HuH-7 (cell line): ENCODE data around the gene PXDN.
"Not testable (repeated sequence)": the region's sequence is repeated elsewhere in the genome, so short reads cannot be mapped to it uniquely, and the experiment has no call there.

Experiments
- DNase-seq: peaks from one replicate; pipeline ENCODE4 v3.0.0; 2011; ENCODE audit warnings: low spot score

Gene PXDN

DNA sequence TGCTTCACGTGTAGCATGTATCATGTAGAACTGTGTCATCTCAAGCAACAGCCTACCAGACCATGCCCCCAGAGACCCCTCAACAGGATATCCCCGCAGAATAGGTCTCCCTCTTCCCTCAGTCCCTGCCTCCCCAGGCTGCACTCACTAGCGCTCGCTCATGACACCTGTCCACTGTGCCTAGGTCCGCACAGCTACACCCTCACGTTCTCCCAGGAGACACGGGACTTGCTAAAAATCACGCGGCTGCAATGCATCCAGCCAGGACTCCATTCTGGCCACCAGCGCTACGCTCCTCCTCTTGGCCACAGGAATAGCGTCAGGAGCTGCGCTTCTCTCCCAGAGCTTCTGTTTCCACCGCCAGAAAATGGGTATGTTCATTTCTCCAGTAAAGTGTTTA, 2.5 kb downstream of the PXDN start:
- DNase-seq = no peak

DNA sequence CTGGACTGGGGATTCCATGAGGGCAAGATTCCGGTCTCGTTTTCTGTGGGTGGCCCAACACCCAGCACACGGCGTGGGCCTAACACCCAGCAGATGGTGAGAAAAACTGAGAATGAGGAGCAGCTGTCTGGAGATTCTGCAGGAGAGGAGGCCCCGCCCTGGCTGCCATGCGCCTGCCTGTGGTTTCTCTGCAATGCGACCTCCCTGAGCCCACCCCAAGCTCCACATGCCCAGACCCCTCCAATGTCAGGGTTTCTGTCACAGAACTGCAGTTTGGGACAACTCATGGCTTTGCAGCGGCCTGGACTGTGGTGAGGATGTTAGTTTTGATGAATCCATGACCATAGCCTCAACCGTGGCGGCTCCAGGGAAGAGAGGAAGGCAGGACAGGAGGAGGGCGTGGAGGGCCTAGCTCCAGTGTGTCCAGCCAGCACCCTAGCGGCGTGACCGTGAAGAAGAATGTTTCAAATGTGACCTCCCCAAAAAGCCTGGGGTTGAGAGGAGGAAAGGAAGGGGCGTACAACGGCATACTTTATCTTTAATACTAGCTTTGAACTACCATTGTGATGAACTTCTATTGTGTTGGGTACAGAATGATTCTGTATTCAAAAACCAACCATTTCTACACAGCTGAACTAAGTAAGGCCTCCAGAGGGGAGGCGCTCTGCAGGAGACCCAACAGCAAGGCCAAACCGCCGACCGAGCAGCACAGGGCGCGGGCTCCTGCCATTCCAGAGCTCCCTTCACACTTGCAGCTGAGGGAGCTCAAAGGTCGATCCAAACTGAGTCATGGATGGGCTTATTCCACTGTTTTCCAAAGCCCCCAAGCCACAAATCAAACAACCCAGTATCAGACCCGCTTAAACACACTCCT, 3.4 kb downstream of the PXDN start:
- DNase-seq = no peak

DNA sequence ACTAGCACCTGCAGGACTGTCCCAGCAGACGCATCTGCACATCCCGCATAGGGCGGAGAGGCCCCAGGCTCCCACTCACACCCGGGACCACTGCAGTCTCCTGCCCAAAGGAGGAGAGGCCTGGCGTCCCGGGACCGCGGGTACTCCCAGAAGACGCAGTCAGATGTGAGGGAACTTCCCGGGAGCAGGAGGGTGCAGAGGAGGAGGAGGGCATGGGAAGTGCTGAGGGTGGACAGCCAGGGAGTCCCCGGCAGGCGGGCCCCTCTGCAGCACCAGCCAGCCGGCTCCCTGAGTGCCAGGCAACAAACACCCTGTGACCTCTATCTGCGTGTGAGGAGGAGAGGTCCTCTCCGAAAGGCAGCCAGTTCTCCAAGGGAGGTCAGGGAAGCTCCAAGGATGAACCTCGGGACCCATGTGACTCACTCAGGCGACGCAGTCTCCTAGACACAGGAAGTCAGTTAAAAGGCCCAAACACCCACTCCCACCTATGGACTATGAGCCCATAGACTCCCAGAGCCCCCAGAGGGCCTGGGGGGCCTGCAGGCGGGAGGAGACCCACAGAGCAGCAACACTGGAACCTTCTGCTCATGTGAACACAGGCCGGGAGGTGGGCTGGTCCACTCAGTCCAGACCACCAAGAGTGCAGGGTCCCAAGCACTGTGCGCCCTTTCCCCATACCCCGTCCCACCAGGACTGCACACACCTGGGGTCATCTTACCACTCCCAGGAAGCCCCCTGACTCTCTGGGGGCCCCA, 4.2 kb downstream of the PXDN start:
- no peak for DNase-seq

DNA sequence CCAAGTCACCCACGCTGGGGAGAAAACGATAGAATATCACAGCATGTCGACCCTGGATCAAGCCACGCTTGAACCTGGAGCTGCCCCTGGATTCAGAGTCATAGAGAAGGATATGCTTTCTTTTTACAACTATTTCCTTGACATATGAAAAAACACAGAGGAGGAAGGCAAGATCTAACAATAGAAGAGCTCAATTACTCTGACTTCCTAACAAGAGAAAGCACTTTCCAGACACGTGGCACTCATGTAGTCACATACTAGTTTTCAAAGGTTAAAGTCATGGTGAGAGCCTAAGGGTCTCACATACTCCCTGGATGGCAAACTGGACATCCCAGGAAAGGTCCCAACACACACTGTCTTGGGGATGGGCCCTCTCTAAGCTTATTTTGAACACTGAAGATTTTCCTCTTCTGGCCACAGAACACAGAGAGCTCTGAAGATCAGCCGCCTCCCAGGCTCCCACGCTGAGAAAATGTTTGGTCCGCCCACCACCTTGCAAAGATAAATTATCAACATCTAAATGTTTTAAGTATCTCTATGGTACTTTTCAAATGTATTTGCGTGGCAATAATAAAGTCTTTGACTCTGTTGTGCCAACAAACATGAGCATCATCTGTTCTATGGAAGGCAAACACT, 4.9 kb downstream of the PXDN start:
- no peak for DNase-seq

DNA sequence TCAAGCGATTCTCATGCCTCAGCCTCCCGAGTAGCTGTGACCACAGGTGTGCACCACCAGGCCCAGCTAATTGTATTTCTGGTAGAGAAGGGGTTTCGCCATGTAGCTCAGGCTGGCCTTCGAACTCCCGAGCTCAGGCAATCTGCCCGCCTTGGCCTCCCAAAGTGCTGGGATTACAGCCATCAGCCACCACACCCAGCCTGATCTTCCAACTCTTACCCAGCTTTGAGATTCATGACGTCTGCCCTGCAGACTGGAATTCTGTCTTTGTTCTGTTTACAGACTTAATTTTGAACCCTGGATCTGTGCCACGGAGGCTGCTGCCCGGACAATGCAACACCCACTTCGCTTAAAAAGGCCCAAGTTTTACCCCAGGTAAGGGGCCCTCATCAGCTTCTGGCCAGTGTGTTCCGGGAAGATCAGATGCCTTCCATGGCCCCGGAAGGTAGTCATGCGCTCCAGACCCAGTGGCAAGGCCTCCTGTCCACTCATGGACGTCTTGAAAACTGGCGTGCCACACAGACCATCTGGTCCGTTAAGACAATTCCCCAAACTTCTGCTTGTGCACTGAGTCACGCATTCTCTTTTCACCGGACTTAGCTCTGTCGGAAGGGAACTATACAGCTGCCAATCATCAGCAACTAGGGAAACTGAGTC, 5.5 kb downstream of the PXDN start:
- DNase-seq = no peak

DNA sequence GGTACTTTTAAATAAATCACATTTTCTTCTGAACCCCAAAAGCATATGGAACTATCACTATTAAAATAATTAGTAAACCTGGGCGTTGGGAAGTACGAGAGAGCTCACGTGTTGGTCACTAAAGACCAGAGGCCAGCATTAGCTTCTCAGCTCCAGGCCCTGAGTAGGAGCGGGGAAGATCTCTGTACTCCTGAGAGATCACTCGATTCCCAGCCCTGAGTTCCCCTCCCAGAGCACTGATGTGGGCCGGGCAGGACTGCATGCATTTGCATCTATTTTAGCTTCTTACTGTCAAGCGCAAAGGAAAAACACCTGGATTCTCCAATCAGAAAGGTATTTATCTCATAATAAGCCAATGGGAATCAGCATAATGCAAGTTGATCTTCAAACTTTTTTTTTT, 6.2 kb downstream of the PXDN start:
- no peak for DNase-seq

DNA sequence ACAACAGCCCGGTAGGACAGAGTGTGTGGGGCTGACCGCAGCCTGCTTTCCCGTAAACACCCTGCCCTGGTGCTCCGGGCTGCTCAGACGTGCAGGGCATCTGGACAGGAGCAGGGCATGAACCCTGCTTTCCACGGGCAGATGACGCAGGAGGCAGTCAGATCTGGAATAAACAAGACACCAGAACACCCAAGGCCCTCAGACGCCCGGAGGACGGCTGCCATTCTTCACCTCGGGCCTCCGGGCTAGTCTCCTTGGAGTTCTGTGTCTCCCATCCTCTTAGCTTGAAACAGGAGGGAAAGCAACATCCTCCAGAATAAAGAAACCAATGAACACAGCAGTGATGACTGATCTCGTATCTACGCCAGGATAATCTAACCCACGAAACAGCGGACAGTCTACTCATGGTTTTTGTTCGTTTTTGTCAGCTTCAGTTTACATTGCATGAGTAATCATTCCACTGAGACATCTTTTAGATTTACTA, 7.3 kb downstream of the PXDN start:
- DNase-seq = no peak

DNA sequence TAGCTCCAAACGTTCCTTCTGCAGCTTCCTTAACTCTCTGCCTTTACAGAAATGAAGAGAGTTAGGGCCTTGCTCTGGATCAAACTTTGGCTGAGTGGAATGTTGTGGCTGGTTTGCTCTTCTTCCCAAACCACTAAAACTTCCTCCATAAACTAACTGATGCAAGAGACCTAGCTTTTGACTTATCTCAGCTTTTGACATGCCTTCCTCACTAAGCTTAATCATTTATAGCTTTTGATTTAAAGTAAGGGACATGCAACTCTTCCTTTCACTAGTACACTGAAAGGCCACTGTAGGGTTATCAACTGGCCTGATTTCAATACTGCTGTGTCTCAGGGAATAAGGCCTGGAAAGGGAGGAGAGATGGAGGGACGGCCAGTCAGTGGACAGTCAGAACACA, 8.3 kb downstream of the PXDN start:
- no peak for DNase-seq

DNA sequence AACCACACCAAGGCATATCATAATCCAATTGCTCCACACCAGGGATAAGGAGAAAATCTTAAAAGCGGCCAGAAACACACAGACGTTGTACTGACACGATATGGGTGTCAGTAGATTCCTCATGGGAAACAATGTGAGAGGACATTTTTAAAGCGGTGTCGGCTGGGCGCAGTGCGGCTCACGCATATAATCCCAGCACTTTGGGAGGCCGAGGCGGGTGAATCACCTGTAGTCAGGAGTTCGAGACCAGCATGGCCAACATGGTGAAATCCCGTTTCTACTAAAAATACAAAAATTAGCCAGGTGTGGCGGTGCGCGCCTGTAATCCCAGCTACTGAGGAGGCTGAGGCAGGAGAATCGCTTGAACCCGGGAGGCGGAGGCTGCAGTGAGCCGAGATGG, 11.0 kb downstream of the PXDN start:
- DNase-seq = not testable (repeated sequence)

DNA sequence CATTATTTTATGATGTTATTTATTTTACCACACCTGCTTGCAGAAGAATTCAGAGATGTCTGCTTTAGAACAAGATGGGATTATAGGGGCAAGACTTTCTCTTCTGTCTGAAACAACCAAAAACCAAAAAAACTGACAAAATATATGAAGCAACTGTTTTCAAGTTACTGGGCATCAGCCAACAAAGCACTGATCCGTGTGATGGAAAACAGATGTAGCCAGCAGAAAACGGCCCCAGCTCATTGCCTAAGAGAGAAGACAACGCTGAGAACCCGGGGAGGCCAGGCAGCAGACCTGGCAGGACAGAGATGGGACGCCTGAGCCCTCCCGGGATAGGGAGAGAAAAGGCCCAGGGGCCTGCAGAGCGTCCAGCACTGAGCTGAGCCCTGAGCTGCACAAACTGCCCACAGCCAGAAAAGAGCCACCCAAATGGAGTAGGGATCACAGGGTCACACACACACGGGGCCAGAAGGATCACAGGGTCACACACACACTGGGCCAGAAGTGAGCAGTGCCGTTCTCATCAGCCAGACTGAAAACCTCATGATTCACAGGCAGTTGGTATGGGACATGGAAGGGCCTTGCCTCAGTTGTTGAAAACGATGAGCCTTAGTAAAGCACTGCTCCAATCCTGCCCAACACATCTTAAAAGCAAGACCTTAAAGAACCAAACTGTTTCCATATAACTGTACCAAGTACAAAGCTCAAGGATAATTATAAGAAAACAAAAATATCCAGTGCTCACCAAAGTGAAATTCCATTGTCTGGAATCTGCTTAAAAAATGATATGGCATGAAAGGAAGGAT, 12.1 kb downstream of the PXDN start:
- DNase-seq = no peak

DNA sequence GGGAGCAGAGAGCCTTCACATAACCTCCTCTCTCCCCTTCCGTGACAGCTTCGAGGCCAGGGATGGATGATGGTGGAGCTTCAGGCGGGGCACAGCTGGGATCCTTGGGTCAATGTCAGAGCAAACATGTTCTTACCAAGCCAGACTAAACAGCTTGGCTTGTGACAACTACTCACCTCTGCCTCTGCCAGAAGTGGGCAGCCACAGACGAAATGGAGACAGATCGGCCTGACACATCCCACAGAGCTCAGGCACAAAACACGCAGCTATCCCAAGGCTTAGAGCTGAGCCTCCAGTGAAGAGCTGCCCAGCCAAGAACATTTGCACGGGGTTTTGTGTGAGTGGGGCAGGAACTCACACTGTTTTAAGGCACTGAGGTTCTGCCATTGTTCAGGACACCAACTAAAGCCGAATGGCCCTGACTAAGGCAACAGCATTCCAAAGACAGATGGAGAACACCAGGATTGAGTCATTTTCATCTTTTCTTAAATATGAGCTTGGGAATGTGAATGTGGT, 12.8 kb downstream of the PXDN start:
- no peak for DNase-seq

DNA sequence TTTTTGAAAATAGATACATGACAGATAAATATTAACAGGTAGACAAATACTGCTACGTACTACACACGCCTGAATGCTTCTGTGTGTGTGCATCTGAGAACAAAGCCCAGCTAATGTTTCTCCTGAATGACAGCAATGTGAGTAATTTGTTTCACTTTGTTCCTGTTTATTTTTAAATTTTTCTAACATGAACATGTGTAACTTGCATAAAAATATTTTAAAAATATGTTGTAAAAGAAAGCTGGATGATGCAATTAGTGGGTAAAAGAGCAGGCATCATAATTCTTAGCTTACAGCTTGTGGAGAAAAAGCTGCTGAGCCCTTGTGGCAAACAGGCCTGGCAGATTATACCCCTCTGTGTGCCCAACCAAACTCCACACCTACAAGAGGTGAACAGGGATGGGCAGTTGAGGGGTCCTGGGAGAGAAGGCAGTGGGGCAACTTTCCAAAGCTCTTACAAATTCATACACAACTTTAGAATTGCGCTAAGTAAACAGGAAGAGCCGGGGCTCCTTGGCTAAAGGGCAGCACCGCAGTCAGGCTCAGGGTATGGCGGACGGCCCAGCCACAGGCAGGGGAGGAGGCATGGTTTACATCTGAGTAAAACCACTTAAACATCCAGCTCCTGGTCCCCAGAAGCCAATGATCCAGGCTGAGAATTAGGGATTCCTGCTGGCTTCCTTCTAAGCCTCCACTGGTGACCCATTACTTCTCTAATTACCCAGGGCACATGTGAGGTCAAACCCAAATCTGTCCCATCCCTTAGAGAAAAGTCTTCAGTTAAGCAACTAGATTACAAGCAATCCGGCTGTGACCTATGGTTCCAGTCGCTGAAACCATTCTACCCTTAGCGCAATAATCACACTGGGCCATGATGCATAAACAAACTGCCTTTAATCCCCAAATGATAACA, 14.0 kb downstream of the PXDN start:
- DNase-seq = no peak

DNA sequence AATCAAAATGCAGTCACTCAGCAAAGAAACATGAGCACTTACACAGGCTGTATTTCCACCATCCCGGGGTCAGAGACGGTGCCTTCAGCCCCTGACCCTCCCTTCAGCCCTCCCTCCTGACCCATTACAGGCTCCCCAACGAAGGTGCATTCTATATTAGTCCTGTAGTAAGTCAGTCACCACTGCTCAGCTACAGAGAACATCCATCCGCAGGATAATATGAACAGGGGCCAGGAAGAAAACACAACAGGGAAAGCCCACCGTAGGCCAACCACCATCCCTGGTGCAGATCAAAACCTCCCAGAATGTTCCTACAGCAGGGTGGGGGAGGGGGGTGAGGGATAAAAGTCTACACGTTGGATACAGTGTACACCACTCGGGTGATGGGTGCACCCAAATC, 15.1 kb downstream of the PXDN start:
- no peak for DNase-seq

DNA sequence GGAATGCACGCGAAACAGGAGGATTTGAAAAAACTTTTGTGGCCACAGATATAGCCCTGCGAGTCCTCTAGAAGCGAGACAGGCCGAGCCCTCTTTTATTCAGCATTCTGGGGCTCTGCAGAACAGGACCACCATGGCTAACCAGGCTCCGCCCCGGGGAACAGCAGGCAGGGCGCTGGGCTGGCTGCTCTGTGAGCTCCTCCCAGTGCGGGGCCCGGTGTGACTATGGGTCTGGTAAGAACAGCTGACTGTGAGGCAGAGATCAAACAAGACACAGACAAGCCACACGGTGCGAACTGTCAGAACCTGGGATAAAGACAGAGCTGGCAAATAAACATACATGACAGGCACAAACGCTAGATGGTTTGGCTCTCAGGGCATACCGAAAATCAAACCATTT, 15.5 kb downstream of the PXDN start:
- no peak for DNase-seq

DNA sequence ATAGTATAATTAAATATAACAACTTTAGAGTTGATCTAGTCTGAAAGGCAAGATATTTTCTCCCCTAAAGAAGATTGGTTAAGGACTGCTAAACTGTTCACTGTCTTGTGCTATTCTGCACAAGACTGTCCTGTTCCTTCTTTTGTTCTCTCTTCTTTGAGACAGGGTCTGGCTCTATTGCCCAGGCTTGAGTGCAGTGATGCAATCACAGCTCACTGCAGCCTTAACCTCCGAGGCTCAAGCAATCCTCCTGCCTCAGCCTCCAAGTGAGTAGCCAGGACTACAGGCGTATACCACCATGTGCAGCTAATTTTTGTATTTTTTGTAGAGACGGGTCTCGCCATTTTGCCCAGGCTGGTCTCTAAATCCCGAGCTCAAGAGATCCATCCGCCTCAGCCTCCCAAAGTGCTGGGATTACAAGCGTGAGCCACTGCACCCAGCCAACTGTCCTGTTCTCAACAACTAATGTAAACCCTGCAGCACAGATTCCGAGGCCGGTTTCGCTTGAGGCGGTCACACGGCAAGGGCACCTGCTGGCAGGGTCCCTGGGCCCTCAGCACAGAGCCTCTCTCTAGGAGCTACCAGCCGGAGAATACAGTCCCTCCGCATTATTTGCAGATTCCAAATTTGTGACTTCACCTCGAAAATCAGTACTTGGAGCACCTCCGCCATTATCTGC, 16.4 kb downstream of the PXDN start:
- no peak for DNase-seq

DNA sequence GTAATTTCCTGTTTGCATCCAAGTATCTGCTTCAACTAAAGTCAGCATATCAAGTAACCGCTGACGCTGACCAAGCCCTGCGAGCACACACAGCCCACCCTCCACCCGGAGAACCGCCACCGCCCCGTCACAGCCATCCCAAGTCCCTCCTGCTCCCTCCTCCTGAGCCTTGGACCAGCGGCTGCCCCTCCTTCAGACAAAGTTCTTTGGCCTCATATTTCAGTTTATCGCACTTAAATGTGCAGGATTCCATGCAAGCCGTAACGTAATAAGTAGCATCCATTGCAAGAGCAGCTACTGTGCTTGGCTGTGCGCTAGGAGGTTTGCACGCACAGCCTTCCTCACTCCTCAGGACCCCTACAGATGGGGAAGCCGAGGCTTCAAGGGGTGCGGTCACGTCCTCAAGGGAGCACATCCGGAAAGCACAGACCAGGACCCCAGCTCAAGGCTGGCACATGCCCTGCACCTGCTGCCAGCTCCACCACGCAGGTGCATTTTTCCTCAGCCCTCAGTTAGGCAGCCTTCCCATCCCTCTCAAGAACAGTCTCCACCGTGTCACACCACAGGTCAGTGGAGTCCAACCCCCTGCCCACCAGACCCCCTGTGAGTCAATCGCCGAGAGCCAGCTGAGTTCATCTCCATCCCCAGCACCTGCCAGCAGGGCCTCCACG, 17.1 kb downstream of the PXDN start:
- DNase-seq = no peak

DNA sequence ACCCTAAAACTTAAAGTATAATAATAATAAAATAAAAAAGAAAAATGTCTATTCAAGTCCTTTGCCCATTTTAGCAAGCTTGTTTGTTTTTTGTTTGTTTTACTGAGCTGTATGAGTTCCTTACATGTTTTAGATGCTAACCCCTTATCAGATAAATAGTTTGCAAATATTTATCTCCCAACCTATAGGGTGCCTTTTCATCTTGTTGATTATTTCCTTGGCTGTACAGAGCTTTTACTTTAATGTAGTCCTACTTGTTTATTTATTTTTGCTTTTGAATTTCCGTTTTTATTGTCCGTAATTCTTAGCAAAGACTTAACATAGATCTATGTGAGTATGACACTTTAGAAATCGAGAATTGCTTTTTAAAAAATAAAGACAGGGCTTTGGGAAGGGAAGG, 17.8 kb downstream of the PXDN start:
- no peak for DNase-seq

DNA sequence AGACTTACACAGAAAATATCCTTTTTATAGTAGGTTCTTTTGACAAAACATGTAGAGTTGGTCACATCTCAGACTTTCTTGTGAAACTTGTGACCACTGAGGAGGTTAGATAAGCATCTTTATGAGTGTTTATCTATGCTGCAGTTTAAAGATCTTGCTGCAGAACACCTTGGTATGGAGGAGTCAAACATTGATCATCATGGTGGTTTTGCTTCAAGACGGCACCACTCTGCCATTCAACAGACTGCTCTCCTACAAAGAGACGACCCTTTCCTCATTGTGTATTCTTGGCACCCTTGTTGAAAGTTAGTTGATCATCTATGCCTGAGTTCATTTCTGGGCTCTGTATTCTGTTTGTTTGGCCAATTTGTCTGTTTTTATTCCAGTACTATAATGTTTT, 20.0 kb downstream of the PXDN start:
- DNase-seq = not testable (repeated sequence)
